Activated T-helper 1 cell treated with anti-CD3 and anti-CD28 coated beads, Interleukin-2, amount 50 U/mL, for 16 hours (primary cell): ENCODE data around the gene SLC25A43.
"Not testable (repeated sequence)": the region's sequence is repeated elsewhere in the genome, so short reads cannot be mapped to it uniquely, and the experiment has no call there.

Experiments used
- DNase-seq, 2 donors: peaks; one replicate each; pipeline ENCODE4 v3.0.0-alpha.2; 2020; ENCODE audit warnings: low read depth in 1 of 2, low spot score in 1 of 2

SLC25A43 gene

DNA sequence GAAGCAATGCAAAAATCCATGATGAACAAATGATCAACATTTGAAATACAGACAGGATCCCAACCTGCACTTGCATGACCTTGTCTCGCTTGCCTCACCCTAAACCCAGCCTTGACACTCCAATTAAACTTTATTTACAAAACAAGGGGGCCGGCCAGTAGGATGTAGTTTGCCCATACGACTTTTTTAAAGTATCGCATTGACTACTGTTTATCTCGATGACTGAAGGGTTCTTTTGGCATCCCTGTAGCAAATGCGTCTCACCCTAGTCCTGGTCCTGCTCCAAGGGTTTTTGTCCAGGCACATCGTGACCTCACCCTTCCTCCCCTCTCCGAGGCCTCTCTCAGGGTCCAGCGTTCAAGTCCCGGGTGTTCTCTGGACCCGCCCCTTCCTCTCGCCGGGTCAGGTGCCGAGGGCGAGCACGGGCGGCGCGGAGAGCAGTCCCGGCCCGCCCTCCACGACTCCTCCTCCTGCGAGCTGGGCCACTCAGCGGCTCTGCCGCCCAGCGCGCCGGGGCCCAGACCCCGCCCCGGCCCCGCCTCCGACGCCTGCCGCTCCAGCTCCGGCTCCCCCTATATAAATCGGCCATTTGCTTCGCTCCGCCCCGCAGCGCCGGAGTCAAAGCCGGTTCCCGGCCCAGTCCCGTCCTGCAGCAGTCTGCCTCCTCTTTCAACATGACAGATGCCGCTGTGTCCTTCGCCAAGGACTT lies 68.9 kb downstream of the SLC25A43 start, which contains the start of gene SLC25A5:
SLC25A5 (plus strand) TSS at position 603 of the 709 bp plus-strand sequence; CDS start at position 675, 72 bp downstream.
- DNase-seq = peak; percentile 58 to 71

DNA sequence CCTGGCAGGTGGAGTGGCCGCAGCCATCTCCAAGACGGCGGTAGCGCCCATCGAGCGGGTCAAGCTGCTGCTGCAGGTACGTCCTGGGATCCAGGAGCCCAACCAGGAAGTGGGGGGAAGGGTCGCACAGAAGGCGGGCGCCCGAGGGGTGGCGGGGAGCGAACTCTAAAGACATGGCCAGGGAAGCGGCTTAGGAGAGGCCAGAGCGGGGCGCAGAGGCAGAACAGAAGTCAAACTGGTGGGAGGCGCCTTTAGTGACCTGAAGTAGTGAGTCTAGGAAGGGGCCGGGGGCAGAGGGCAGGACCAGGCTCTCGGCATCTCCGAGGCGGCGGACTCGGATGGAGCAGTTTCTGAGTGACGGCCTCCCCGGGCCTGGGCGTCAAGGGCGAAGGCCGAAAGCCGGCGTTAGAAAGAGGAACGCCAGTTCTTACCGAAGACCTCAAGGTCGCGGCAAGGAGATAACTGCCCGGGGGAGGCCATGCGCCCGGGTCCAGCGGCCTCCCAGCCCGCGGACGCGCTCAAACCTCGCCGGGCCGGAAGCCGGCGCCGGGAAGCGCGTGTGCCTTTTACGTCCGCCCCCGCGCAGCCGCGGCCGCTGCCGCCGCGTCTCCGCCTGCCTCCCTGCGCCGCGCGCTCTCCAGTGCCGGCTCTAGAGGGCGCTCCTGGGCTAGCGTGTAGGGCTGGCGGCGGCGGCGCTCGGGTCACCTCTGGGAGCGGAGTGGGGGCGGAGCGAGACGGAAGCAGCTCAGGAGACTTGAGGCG lies 69.6 kb downstream of the SLC25A43 start:
- peak; percentile 75 to 79 for DNase-seq

DNA sequence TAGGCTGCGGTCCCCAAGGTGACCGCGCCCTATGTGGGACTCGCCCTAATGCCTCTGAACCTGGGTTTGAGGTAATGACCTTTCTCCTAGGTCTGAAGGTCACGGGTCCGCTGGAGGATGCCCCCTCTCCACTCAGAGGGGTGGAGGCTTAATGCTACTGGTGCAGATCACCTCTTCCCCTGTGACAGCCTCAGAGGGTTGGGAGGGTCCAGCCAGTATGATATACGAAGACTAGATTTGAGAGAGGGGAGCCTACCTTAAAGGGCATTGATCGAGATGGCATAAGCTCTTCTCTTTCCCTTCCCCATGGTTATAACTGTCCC lies 70.1 kb downstream of the SLC25A43 start:
- no peak for DNase-seq

DNA sequence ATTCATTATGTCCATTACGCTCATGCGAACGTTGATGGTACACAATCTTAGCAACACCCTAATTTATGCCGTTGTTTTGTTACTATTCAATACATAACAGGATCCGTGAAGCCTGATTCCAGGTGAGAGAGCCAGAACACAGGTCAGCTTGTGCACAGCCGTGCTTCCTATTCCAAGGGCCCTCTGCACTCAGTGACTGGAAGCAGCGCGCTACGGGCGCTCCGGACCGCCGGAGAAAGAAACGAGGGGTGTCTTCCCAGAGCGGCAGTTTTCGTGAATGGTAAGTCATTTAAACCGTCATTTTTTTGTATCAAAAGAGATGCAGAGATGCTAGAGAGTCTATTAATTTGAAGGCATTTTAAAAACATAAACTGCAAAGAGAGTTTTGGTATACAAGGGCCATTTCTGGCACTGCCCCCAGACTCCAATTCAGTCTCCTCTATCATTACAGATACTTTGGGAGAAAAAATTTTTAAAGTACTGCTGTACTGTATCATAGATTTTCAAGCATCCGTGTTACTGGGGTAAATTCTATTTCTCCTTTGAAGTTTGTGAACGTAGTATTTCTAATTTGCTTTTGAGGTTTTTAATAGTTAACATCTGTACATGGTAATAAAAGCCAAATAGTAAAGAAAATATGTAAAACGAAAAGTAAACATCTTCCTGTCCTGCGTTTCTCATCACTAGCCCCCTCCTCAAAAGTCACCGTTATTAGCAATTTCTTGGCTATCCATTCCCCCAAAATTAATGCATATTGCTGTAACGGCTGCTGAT lies 75.7 kb downstream of the SLC25A43 start:
- DNase-seq = no peak

DNA sequence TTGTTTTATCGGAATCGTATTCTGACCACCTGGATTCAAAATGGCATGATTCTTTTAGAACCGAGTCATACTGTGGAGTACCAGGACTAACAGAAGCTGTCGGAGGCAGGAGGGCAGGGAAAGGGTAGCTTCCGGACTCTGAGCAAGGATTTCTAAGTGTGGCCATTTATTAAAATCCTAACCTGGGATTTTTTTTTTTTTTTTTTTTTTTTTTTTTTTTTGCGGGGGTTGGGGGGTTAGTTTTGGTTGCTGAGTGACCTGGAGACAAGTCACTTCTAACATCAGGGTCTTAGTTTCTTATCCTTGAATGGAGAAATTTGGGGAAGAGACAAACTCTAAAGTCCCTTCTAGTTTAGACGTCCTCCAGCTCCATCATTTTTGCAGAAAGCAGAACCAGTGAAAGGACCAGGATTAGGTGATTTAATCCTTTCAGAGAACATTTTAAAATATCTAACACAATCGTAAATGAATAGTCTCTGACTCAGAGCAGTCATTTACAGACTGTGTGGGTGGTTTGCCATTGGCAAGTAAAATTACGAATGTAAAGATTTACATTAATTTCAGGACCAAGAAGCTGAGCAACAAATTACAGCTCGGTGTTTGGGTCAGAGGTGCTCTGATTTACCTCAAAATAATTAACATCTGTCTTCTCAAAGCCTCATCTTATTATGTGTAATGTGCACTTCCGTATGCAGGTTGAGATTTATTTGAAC lies 76.4 kb downstream of the SLC25A43 start:
- DNase-seq = no peak

DNA sequence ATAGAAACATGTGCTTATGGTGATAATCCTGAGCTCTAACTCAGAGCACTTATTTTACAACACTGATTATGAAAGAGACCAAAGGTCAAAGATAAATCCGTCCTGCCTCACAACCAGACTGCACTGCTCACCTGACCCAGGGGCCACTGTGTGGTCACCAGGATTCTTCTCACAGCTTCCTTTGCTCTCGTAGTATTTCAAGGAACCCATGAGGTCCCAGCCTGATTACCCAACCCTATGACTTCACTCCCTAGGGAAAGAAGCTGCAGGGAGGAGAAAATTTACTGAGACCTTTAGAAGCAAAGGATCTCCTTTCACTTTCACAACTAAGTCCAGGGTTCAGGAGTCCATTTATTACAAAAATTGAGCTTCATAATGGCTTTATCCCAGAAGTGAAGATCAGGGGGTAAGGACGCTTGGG lies 78.7 kb downstream of the SLC25A43 start:
- DNase-seq = no peak

DNA sequence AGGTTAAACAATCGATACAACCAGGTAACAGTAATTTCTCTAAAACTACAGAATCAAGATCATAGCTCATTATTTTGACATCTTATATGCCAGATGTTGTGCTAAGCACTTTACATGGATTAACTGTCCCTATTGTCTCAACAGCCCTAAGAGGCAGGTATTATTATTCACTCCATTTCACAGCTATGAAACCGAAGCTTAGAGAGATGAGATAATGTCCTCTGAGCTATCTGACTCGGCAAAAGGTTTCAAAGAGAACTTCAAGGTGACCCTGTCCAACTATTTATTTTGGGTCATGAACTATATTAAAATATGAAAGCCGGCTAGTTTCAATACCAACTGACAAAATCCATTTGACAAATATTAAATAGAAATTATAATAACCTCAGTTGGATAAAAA lies 79.4 kb downstream of the SLC25A43 start:
- no peak for DNase-seq

DNA sequence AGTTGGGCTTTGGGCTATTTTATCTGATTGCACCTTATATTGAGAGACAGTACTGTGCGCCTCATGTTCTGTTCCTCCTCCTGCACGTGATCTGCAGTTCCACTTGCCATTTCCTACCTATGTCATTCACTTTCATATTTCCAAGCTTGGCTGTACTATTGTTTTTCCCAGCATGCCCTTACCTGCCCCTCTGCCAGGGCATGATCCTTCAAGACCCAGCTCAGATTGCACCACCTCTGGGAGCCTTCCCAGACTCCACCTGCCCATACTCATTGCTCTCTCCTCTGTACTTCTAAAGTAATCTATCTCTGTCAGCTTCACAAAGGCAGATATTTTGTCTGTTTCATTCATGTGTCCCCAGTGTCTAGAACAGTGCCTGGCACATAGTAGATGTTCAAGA lies 80.7 kb downstream of the SLC25A43 start:
- no peak for DNase-seq

DNA sequence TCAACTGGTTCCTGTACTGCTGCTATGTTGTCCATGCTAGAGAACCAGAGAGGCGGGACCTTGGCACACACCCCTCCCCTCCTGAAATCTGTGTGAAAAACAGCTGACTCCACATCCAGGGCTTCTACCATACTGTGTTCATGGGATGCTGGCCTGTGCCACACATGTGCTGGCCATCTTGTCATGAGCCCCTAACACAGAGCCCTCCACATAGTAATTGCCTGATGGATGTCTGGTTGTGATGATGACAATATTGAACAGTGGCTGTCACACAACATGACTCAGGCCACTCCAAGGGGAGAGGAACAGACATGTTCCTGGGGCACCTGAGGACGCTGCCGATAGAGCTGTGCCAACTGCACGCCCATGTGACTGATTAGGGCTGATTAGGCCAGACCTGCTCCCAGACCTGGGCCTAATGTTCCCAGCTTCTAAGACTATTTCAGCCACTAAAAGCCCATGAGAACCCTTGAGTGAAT lies 82.2 kb downstream of the SLC25A43 start:
- no peak for DNase-seq

DNA sequence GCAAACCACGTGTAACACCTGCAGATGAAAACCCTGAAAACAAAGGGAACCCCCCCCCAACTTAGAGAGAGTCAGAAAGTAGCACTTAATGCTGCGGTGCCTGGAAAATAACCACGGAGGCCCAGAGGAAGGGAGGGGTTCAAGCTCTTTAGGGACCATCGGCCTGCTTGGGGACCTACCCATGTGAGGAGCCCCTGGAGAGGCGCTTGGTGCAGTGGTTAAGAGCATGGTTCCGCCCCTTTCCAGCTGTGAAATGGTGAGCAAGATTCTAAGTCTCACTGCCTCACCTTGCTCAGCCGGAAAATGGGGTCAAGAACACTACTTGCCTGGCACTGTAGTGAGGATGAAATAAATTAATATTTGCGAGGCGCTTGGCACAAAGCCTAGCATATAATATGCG lies 82.9 kb downstream of the SLC25A43 start:
- DNase-seq = no peak

DNA sequence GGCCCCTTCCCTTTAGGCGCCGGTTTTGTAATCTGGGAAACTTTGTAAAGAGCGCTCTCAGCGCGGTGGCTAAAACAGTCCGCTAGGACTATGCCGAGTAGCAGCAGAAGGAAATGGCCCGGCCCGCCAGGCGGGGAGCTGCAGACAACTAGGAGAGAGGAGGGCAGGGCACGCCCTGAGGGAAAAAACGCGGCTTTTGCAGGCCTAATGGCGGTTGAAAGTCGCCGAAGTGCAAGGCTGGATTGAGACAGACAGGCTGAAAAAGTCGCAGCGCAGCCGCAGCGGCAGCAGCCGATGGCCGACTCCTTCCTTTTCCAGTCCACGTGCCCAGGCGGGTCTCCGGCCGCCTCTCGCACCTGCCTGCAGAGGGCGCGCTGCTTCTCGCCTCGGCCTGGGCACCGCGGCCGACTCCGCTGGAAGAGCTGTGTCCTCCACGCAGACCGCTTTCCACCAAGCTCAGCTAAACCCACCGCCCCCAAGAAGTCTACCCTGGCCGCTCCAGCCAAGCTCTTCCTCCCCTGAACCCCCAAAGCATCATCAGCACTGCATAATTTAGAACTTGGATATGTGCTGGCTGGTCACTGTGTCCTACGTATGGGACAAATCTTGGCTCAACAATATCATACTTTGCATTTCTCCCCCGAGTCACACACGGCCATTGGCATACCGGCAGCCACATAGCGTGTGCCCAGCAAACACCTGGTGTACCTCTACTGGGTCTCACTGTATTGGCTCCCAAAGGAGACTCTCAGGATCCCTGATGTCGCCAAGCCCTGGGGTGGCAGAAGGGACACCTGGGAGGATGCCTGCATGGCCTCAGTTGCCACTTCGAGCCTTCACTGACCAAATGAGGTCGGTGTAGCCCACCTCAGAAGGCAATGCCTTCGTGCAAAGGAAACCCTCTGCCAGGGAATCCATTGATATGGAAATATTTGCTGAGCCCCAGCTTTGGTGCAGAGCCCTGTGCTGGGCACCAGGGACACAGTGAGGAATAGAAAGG lies 83.6 kb downstream of the SLC25A43 start:
- DNase-seq = peak; percentile 27 to 44

DNA sequence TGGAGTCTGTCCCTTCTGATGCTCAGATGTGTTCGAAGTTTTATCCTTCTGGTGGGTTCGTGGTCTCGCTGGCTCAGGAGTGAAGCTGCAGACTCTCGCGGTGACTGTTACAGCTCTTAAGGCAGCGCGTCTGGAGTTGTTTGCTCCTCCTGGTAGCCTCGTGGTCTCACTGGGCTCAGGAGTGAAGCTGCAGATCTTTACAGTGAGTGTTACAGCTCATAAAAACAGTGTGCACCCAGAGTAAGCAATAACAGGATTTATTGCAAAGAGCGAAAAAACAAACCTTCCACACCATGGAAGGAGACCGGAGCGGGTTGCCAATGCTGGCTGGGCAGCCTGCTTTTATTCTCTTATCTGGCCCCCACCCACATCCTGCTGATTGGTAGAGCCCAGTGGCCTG lies 87.6 kb downstream of the SLC25A43 start:
- DNase-seq = no peak

DNA sequence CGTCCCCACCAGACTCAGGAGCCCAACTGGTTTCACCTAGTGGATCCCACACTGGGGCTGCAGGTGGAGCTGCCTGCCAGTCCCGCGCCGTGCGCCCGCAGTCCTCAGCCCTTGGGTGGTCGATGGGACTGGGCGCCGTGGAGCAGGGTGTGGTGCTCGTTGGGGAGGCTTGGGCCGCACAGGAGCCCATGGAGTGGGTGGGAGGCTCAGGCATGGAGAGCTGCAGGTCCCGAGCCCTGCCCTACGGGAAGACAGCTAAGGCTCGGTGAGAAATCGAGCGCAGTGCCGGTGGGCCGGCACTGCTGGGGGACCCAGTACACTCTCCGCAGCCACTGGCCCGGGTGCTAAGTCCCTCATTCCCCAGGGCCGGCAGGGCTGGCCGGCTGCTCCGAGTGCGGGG lies 88.6 kb downstream of the SLC25A43 start:
- DNase-seq = not testable (repeated sequence)

DNA sequence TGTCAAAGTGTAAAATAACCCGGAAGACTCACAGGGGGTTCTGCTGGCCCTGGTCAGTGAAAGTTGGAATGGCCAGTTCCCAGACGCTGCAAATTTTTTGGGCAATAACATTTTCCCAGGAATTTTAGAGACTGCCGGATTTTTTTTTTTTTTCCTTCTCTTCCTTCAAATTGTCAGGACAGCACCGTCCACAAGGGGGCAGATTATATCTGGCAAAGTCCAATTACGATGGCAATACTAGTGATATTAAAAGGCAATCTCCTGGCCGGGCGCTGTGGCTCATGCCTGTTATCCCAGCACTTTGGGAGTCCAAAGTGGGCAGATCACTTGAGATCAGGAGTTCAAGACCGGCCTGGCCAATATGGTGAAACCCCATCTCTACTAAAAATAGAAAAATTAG lies 89.6 kb downstream of the SLC25A43 start:
- DNase-seq = no peak

DNA sequence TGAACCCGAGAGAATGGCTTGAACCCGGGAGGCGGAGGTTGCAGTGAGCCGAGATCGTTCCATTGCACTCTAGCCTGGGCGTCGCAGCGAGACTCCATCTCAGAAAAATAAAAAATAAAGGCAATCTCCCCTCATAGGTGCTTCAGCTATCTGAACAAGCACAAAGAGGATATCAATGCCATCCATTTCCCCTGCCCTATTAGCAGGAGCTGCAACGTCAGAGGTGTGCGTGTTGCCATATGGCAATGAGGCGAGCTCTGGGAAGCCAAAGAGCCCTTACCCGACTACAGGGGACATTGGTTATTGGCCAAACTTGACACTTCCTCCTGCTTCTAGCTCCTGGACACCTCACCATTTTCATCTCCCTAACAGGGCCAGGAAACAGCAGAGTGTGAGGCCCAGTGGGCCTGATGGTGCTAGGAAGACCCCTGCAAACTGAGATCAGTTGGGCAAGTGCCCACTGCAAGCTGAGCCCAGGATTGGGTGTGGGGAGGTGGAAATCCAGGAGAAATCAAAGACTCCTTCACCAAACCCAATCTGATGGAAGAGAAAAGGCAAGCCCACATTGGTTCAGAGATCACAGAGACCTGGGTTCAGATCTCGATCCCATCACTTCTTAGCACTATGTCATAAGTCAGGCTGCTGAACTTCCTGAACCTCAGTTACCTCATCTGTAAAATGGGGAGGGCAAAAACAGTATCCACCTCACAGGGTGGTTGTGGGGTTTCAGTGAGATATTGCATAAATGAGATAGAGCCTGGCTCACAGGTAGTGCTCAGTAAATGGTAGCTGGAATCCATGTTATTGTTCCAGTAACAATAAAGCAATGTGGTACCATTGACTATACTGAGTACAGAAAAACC lies 90.3 kb downstream of the SLC25A43 start:
- DNase-seq = no peak

DNA sequence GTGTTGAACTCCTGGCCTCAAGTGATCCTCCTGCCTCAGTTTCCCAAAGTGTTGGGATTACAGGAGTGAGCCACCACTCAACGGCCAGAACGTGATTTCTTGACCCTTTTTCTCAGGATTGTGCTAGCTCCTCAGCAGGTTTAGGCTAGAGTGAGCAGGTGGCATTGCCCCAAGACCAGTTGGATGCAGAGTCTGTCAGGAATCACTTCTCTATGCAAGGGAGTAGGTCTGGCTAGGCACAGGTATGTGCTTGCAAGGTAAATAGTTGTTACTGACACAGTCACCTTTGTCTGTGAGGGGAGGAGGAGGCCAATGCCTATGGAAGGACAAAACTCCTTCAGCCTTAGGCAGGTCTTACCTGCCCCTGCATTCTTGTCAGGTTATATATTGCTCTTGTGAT lies 93.3 kb downstream of the SLC25A43 start:
- no peak for DNase-seq

DNA sequence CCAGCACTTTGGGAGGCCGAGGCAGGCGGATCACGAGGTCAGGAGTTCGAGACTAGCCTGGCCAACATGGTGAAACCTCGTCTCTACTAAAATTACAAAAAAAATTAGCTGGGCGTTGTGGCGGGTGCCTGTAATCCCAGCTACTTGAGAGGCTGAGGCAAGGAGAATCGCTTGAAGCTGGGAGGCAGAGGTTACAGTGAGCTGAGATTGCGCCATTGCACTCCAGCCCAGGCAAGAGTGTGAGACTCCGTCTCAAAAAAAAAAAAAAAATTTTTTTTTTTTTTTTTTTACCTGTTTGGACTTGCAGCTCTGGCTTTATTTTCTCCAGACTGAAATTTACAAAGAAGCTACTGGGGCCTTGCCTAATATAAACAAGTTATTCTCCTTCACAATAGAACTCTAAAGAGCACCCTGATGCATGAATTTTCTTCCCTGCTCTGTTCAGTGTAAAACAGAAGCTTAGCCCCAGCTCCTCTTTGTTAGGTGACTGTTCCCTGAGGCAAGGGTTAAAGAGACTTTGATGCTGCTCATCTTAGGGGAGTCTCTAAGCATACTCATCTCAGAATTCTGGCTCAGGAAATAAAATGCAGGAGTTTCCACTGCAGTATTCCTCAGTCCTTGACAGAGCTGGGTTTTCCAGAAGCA lies 94.8 kb downstream of the SLC25A43 start:
- DNase-seq = not testable (repeated sequence)
